ENCODE data around the gene PTCRA. TPM values are rescaled to one million over a fixed set of nuclear protein-coding genes. Genes with fewer than 3 reads are reported as not detected.

Gene PTCRA
- total and polyA plus RNA-seq, 8 donors = 0.66 TPM; not detected in 7

DNA sequence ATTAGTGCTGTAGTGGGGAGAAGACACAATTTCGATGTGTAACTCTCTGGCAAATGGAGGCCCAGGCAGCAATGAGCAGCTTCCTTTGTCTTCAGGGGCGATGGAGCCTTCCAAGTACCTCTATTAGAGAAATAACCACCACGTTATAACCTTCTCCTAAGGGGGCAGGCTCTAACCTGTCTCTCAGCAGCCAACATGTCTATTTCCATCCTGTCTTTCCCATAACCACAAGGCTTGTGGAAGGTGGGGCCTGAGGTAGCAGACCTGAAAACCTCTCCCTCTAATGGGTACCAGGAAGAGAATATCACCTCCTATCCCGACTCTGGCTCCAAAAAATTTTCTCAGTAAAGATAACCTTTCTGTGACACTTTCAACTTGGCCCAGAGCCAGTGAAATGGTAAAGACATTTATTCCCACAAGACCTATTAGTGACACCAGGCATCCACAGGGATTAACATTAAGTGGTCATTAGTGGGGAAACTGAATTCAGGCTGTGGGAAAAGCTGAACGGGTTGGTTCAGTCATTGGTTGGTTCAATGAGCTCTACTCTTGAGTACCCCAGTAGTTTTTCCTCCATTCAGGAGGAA, 59.2 kb downstream of the PTCRA start:
- no peak for ATAC-seq

More for the DNA sequence above, 59.2 kb downstream of the PTCRA start:
- DNase-seq (no peak), FAIRE-seq (no peak)
- Histone ChIP-seq H3K4me3 (no peak overlapping the region), H3K9me3 (no peaks in the 10 kb centered on the region), H3K4me1 (peaks cover 0 to 21% (median 0%) of the 10 kb centered on the region in 3 donors), H3K36me3 (no peaks in the 10 kb centered on the region), H3K27me3 (no peaks in the 10 kb centered on the region), H3K27ac (no peak overlapping the region)
- intact Hi-C loops (cut with DNase I) = no loop called here
- TF ChIP-seq, protein P1, sequence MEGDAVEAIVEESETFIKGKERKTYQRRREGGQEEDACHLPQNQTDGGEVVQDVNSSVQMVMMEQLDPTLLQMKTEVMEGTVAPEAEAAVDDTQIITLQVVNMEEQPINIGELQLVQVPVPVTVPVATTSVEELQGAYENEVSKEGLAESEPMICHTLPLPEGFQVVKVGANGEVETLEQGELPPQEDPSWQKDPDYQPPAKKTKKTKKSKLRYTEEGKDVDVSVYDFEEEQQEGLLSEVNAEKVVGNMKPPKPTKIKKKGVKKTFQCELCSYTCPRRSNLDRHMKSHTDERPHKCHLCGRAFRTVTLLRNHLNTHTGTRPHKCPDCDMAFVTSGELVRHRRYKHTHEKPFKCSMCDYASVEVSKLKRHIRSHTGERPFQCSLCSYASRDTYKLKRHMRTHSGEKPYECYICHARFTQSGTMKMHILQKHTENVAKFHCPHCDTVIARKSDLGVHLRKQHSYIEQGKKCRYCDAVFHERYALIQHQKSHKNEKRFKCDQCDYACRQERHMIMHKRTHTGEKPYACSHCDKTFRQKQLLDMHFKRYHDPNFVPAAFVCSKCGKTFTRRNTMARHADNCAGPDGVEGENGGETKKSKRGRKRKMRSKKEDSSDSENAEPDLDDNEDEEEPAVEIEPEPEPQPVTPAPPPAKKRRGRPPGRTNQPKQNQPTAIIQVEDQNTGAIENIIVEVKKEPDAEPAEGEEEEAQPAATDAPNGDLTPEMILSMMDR (IDR thresholded peaks at IDR 0.05) = no peak
- WGBS, 2 donors = 69 to 74% methylated on average over 5 of the region's 5 CpGs

Other genes starting within 250 kb of the PTCRA start
- 1 to 10 TPM in 5 of 6 donors, under 1 TPM in 1; 0.83 to 2.2 (median 1.7) TPM for gene PRPH2, start 193.5 kb upstream of the PTCRA start, total RNA-seq
- under 1 TPM; 0.34 to 0.75 TPM for gene PRPH2, start 193.5 kb upstream of the PTCRA start, polyA plus RNA-seq
- 10 to 100 TPM in 1 of 6 donors, 1 to 10 TPM in 5; 5.1 to 11.2 (median 8.8) TPM for gene TBCC, start 169.9 kb upstream of the PTCRA start, total RNA-seq
- 10 to 100 TPM; 16.0 to 35.4 TPM for gene TBCC, start 169.9 kb upstream of the PTCRA start, polyA plus RNA-seq
- gene BICRAL, start 134.0 kb upstream of the PTCRA start, total RNA-seq = 10 to 100 TPM in 1 of 6 donors, 1 to 10 TPM in 5; 6.3 to 10.5 (median 7.4) TPM
- 1 to 10 TPM; 2.9 to 5.3 TPM for gene BICRAL, start 134.0 kb upstream of the PTCRA start, polyA plus RNA-seq
- gene RPL7L1, start 36.4 kb upstream of the PTCRA start, total RNA-seq = 10 to 100 TPM; 23.7 to 43.9 (median 39.2) TPM
- gene RPL7L1, start 36.4 kb upstream of the PTCRA start, polyA plus RNA-seq = 10 to 100 TPM; 29.5 to 34.4 TPM
- 10 to 100 TPM; 28.3 to 59.7 (median 34.1) TPM for gene CNPY3, start 13.4 kb downstream of the PTCRA start, total RNA-seq
- 10 to 100 TPM; 41.9 to 55.4 TPM for gene CNPY3, start 13.4 kb downstream of the PTCRA start, polyA plus RNA-seq
- gene GNMT, start 44.7 kb downstream of the PTCRA start, total RNA-seq = 100 to 1,000 TPM in 3 of 6 donors, 10 to 100 TPM in 3; 19.0 to 295 (median 102) TPM
- gene GNMT, start 44.7 kb downstream of the PTCRA start, polyA plus RNA-seq = 100 to 1,000 TPM in 1 of 2 donors, 10 to 100 TPM in 1; 57.9 to 443 TPM
- 10 to 100 TPM; 11.4 to 24.3 (median 16.5) TPM for gene PEX6, start 63.1 kb downstream of the PTCRA start, total RNA-seq
- 10 to 100 TPM; 17.5 to 20.9 TPM for gene PEX6, start 63.1 kb downstream of the PTCRA start, polyA plus RNA-seq
- gene PPP2R5D, start 68.5 kb downstream of the PTCRA start, total RNA-seq = 10 to 100 TPM in 5 of 6 donors, 1 to 10 TPM in 1; 9.6 to 17.2 (median 11.3) TPM
- 10 to 100 TPM; 16.8 to 18.7 TPM for gene PPP2R5D, start 68.5 kb downstream of the PTCRA start, polyA plus RNA-seq
- gene MEA1, start 97.9 kb downstream of the PTCRA start, total RNA-seq = 10 to 100 TPM; 16.5 to 26.5 (median 22.6) TPM
- gene MEA1, start 97.9 kb downstream of the PTCRA start, polyA plus RNA-seq = 10 to 100 TPM; 44.1 to 48.7 TPM
- gene KLHDC3, start 98.2 kb downstream of the PTCRA start, total RNA-seq = 10 to 100 TPM; 19.7 to 40.6 (median 28.0) TPM
- 10 to 100 TPM; 48.5 to 48.8 TPM for gene KLHDC3, start 98.2 kb downstream of the PTCRA start, polyA plus RNA-seq
- gene RRP36, start 105.6 kb downstream of the PTCRA start, total RNA-seq = 10 to 100 TPM; 13.2 to 27.1 (median 22.3) TPM
- 10 to 100 TPM; 21.2 to 32.9 TPM for gene RRP36, start 105.6 kb downstream of the PTCRA start, polyA plus RNA-seq
- gene CUL7, start 137.8 kb downstream of the PTCRA start, total RNA-seq = 10 to 100 TPM in 4 of 6 donors, 1 to 10 TPM in 2; 8.6 to 21.4 (median 12.2) TPM
- gene CUL7, start 137.8 kb downstream of the PTCRA start, polyA plus RNA-seq = 10 to 100 TPM; 17.1 to 20.4 TPM
- gene MRPL2, start 143.4 kb downstream of the PTCRA start, total RNA-seq = 10 to 100 TPM; 19.9 to 31.6 (median 25.7) TPM
- gene MRPL2, start 143.4 kb downstream of the PTCRA start, polyA plus RNA-seq = 10 to 100 TPM; 55.2 to 65.8 TPM
- 10 to 100 TPM; 11.3 to 24.2 (median 15.4) TPM for gene KLC4, start 143.6 kb downstream of the PTCRA start, total RNA-seq
- gene KLC4, start 143.6 kb downstream of the PTCRA start, polyA plus RNA-seq = 10 to 100 TPM; 33.0 to 46.1 TPM
- 10 to 100 TPM in 5 of 6 donors, 1 to 10 TPM in 1; 9.8 to 44.2 (median 15.8) TPM for gene PTK7, start 160.3 kb downstream of the PTCRA start, total RNA-seq
- gene PTK7, start 160.3 kb downstream of the PTCRA start, polyA plus RNA-seq = 10 to 100 TPM; 21.7 to 33.1 TPM

Data from pancreas (tissue), 10 donors.